C4-2B (cell line): ENCODE measurements around the gene MYMK.

Source experiments
- CTCF ChIP-seq: fragments of 450-650 bp; conservative IDR thresholded peaks from 2 replicates; pipeline ENCODE4 v1.5.1; 2017; ENCODE audit warnings: mild to moderate bottlenecking
- ZFX ChIP-seq: fragments of 450-650 bp; IDR thresholded peaks from 2 replicates; pipeline ENCODE4 v1.6.1; 2017

- no peak for TF ChIP-seq CTCF
- no peak for TF ChIP-seq ZFX
These were observed 14.4 kb upstream of the MYMK start for GRCh38 chr9:133538851-133539833.
